WI38 (cell line): ENCODE data around the gene SYNE1.
A peak's percentile ranks its signal among the peaks of the same experiment; 100 is the strongest.
"Not testable (repeated sequence)": the region's sequence is repeated elsewhere in the genome, so short reads cannot be mapped to it uniquely, and the experiment has no call there.

Experiments used
- H3K4me3 ChIP-seq: 2 replicates; pipeline ENCODE4 v1.5.1; 2011; ENCODE audit warnings: low read depth, mild to moderate bottlenecking, control low read depth, low read length
- CTCF ChIP-seq: IDR thresholded peaks from 2 replicates; pipeline ENCODE4 v1.5.1; 2012; ENCODE audit warnings: low read depth, mild to moderate bottlenecking, control low read depth, low read length

SYNE1 gene, protein sequence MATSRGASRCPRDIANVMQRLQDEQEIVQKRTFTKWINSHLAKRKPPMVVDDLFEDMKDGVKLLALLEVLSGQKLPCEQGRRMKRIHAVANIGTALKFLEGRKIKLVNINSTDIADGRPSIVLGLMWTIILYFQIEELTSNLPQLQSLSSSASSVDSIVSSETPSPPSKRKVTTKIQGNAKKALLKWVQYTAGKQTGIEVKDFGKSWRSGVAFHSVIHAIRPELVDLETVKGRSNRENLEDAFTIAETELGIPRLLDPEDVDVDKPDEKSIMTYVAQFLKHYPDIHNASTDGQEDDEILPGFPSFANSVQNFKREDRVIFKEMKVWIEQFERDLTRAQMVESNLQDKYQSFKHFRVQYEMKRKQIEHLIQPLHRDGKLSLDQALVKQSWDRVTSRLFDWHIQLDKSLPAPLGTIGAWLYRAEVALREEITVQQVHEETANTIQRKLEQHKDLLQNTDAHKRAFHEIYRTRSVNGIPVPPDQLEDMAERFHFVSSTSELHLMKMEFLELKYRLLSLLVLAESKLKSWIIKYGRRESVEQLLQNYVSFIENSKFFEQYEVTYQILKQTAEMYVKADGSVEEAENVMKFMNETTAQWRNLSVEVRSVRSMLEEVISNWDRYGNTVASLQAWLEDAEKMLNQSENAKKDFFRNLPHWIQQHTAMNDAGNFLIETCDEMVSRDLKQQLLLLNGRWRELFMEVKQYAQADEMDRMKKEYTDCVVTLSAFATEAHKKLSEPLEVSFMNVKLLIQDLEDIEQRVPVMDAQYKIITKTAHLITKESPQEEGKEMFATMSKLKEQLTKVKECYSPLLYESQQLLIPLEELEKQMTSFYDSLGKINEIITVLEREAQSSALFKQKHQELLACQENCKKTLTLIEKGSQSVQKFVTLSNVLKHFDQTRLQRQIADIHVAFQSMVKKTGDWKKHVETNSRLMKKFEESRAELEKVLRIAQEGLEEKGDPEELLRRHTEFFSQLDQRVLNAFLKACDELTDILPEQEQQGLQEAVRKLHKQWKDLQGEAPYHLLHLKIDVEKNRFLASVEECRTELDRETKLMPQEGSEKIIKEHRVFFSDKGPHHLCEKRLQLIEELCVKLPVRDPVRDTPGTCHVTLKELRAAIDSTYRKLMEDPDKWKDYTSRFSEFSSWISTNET (N-terminal part only)

GRCh38 chr6:152637296-152638047, at the start of gene SYNE1:
Gene SYNE1 (minus strand): TSS chr6:152637362. CDS start chr6:152628331, 9,031 bp downstream.
- no peak for TF ChIP-seq CTCF
- peak within 1 kb of the TSS; percentile 74 for H3K4me3 ChIP-seq

DNA sequence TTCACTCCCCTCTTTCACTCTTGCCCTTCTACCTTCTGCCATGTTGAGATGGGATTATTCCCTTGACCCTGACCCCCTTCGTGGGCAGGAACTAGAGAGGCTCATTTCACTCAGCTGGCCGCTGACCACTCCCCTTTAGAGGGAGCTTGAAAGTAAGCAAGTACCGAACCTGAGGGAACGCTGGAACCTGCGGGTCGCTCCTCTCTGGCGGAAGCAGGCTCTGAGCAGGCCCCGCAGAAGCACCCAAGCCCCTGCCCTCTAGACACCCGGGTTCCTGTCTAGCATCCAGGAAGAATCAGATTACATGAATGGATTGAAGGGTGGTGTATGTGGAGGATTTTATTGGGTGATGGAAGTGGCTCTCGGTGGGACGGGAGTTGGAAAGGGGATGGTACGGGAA, 48.7 kb upstream of the SYNE1 start:
- no peak overlapping the region for H3K4me3 ChIP-seq
- no peak for TF ChIP-seq CTCF

- not testable (repeated sequence) for H3K4me3 ChIP-seq
Measured at GRCh38 chr6:152682935-152683334, 45.8 kb upstream of the SYNE1 start.

DNA sequence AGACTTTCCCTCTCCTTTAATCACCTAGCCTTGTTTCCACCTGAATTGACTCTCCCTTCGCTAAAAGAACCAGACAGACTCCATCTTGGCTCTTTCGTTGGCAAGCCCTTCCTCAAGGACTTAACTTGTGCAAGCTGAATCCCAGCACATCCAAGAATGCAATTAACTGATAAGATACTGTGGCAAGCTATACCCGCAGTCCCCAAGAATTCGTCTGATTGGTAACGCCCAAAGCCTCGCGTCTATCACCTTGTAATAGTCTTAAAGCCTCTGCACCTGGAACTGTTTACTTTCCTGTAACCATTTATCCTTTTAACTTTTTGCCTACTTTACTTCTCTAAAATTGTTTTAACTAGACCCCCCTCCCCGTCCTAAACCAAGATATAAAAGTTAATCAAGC, 45.0 kb upstream of the SYNE1 start:
- H3K4me3 ChIP-seq, result no peak overlapping the region
- TF ChIP-seq CTCF, result no peak

- H3K4me3 ChIP-seq, result no peak overlapping the region
- TF ChIP-seq CTCF, result no peak
Measured at GRCh38 chr6:152680879-152681517, 43.8 kb upstream of the SYNE1 start.

DNA sequence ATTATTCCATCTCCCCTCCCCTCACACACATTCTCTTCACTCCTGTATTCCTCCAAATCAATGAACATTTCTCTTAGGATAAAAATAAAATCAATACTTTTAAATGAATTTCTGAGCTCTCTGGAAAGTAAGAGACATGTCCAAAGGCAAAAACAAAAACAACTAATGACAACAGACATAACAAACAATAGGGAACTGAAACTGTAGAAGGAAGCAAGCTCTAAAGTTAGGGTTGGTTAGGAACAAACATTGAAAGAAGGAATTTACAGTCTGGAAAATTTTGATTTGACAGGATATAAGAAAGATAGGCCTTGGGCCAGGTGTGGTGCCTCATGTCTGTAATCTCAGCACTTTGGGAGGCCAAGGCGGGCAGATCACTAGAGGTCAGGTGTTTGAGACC, 43.0 kb upstream of the SYNE1 start:
- H3K4me3 ChIP-seq, result no peak overlapping the region
- no peak for TF ChIP-seq CTCF

DNA sequence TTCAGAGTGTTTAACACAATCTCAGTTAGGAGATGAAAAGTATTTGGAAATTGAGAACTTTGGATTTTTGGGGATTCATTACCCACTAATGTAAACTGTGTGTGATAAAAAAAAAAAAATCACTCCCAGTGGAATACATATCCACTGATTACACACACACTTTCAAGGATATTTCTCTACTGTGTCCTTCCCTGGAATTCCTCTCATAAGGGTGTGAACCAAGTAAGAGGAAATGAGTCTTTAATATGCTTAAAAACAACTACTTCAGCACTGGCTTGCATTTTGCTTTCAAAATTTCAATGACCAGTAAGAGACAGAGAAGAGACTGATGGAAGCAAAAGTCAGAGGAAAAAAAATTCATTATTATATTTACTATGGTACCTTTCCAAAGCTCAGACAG, 36.1 kb upstream of the SYNE1 start:
- no peak overlapping the region for H3K4me3 ChIP-seq
- no peak for TF ChIP-seq CTCF
